ENCODE measurements around the gene DNAL4. TPM values are rescaled to one million over a fixed set of nuclear protein-coding genes. Genes with fewer than 3 reads are reported as not detected.
A peak's percentile ranks its signal among the peaks of the same experiment; 100 is the strongest.

The DNAL4 gene
- total and polyA plus RNA-seq, 10 of the 15 experiments (the other 5 are each of a cell fraction or from before 2014, with no cell fraction given) = 0.35 to 8.5 (median 6.3) TPM; not detected in 1

GRCh38 chr22:38751422-38752346, 42.3 kb downstream of the DNAL4 start (continued):
- TF ChIP-seq ZBTB40 (IDR thresholded peaks at IDR 0.05; ENCODE audit: borderline replicate concordance) (peak; percentile 33; the same call in 1 of the 2 replicates), TCF12 (IDR thresholded peaks at IDR 0.05; ENCODE audit: low read depth, low read length) (peak; percentile 75), ZSCAN29 (IDR thresholded peaks at IDR 0.05) (no peak), NFYB (IDR thresholded peaks at IDR 0.05; ENCODE audit: insufficient read depth, low read depth, low read length) (no peak), SIX5 (IDR thresholded peaks at IDR 0.05; ENCODE audit: low read depth, low read length, severe bottlenecking) (no peak), ZBTB11 (CRISPR knock-in tag; IDR thresholded peaks at IDR 0.05) (no peak), PML (IDR thresholded peaks at IDR 0.05; ENCODE audit: low read length) (no peak), NR2C2 (IDR thresholded peaks at IDR 0.05; ENCODE audit: borderline replicate concordance, control insufficient read depth, insufficient read length, low read depth) (no peak), SMARCA5 (IDR thresholded peaks at IDR 0.05) (peak; percentile 59; the same call in 1 of the 2 replicates), MLLT1 (IDR thresholded peaks at IDR 0.05) (peak; percentile 56), CBFB (IDR thresholded peaks at IDR 0.05; ENCODE audit: low read depth) (no peak; the same call in 1 of the 2 replicates), NKRF (conservative IDR thresholded peaks at IDR 0.05) (peak; percentile 60; the same call in 1 of the 2 replicates), SRF (IDR thresholded peaks at IDR 0.05; ENCODE audit: low read depth in 2 of 2, low read length in 2 of 2) (peak; percentile 89 to 92), HDGF (IDR thresholded peaks at IDR 0.05) (peak; percentile 96), SIN3A (IDR thresholded peaks at IDR 0.05; ENCODE audit: low read depth, low read length) (peak; percentile 72), POU2F2 (IDR thresholded peaks at IDR 0.05; ENCODE audit: borderline replicate concordance, low read depth, low read length) (no peak), RB1 (IDR thresholded peaks at IDR 0.05; ENCODE audit: borderline replicate concordance) (0 out of 2 replicates have a peak, but pooled peaks have one; percentile 55)
